Suprapubic skin (tissue), 4 donors: ENCODE results near the gene CCDC33.

Experiments
- CTCF ChIP-seq, 2 donors: fragments of 200-600 bp in 1 of 2; fragments of 450-650 bp in 1 of 2; sonication (generic) in 1 of 2; IDR thresholded peaks; one replicate each; pipeline ENCODE4 v1.5.1; 2016 to 2019; ENCODE audit warnings: antibody characterized with exemption in 2 of 2, mild to moderate bottlenecking in 1 of 2, moderate library complexity in 1 of 2
- EP300 ChIP-seq: sonication (generic); formaldehyde crosslinking; IDR thresholded peaks from one replicate; pipeline ENCODE4 v1.6.1; 2017; ENCODE audit warnings: antibody characterized with exemption
- POLR2AphosphoS5 ChIP-seq, 3 donors: sonication (generic); formaldehyde crosslinking; IDR thresholded peaks; one replicate each; pipeline ENCODE4 v1.6.1; 2017; ENCODE audit warnings: antibody characterized with exemption in 3 of 3

DNA sequence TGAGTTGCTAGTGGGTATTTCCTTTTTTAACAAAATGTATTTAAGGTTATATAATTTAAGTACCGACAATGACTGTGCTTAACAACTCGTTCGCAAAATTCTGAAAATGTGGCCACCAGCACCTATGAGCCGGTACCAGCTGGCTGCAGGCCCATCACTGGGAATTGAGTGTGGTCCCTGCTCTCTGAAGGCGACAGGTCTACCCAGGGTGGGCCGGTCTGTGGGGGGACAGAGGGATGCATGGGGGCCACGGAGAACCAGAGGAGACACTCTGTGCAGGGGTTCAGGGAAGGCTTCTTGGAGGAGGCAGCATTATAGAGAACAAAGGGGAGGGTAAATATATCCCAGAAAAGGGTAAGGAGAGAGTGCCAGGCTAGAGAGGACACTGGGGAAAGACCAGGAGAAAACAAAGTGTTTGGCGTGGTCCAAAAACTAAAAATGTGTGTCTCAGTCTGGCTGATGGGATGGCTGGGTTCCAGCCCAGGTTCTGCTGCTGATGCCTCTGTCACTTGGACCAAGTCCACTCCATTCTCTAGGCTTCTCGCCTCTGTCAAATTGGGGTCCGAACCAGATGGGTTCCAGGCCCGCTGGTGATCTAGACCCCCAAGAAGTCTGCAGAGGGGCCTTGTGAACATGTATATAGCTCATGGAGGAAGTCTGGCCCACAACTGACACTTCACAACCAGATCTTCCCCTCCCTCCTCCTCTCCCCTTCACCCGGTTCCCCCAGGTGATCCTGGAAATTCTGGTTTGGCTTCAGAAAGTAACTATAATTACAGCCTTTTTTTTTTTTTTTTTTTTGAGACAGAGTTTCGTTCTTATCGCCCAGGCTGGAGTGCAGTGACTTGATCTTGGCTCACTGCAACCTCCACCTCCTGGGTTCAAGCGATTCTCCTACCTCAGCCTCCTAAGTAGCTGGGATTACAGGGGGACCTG, 142.0 kb downstream of the CCDC33 start:
- no peak for TF ChIP-seq CTCF (IDR thresholded peaks at IDR 0.05)
- TF ChIP-seq POLR2AphosphoS5 (IDR thresholded peaks at IDR 0.05) = no peak
- TF ChIP-seq EP300 = no peak
